ENCODE data around the gene PAPLN.
"Not testable (repeated sequence)": the region's sequence is repeated elsewhere in the genome, so short reads cannot be mapped to it uniquely, and the experiment has no call there.

Gene PAPLN, protein sequence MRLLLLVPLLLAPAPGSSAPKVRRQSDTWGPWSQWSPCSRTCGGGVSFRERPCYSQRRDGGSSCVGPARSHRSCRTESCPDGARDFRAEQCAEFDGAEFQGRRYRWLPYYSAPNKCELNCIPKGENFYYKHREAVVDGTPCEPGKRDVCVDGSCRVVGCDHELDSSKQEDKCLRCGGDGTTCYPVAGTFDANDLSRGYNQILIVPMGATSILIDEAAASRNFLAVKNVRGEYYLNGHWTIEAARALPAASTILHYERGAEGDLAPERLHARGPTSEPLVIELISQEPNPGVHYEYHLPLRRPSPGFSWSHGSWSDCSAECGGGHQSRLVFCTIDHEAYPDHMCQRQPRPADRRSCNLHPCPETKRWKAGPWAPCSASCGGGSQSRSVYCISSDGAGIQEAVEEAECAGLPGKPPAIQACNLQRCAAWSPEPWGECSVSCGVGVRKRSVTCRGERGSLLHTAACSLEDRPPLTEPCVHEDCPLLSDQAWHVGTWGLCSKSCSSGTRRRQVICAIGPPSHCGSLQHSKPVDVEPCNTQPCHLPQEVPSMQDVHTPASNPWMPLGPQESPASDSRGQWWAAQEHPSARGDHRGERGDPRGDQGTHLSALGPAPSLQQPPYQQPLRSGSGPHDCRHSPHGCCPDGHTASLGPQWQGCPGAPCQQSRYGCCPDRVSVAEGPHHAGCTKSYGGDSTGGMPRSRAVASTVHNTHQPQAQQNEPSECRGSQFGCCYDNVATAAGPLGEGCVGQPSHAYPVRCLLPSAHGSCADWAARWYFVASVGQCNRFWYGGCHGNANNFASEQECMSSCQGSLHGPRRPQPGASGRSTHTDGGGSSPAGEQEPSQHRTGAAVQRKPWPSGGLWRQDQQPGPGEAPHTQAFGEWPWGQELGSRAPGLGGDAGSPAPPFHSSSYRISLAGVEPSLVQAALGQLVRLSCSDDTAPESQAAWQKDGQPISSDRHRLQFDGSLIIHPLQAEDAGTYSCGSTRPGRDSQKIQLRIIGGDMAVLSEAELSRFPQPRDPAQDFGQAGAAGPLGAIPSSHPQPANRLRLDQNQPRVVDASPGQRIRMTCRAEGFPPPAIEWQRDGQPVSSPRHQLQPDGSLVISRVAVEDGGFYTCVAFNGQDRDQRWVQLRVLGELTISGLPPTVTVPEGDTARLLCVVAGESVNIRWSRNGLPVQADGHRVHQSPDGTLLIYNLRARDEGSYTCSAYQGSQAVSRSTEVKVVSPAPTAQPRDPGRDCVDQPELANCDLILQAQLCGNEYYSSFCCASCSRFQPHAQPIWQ

DNA sequence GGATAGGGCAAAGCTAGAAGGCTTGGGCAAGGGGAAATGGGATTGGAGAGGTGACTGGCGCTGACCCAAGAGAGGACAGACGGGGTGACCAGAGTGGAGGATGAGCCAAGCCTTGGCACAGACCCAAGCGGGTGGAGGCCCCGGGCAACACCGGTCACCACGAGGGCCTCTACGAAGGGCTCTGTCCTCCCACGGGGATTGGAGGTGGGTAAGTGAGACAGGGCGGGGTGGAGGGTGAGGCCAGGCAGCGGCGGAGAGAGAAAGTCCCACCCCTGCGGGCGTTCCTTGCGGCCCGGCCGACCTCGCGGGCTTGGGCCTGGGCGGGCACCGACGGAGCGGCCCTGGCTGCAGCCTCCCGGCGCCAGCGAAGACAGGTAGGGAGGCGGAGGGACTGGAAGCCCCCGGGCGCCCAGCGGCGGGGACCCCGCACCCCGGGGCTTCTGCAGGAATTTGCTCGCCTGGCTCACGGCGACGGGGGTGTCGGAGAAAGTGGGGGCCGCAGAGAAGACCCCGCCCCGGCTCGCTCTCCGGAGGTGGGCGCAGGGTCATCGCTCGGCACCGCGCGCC lies at the start of gene PAPLN:
Gene PAPLN, plus strand, starts transcription at position 288 of the 567 bp plus-strand sequence. CDS start 2,273 bp downstream, outside the sequence.
- peak; percentile 29 for DNase-seq

DNA sequence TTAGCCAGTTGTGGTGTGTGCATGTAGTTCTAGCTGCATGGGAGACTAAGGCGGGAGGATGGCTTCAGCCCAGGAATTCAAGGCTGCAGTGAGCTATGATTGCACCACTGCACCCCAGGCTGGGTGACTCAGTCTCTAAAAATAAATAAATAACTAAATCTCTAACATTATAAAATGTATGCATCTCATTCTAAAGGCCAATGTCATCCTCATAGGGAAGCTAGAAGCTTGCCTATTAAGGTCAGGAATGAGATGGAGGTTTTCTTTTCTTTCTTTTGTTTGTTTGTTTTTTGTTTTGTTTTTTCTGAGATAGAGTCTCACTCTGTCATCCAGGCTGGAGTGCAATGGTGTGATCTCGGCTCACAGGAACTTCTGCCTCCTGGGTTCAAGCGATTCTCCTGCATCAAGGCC lies 48.8 kb upstream of the PAPLN start:
- DNase-seq, result no peak

DNA sequence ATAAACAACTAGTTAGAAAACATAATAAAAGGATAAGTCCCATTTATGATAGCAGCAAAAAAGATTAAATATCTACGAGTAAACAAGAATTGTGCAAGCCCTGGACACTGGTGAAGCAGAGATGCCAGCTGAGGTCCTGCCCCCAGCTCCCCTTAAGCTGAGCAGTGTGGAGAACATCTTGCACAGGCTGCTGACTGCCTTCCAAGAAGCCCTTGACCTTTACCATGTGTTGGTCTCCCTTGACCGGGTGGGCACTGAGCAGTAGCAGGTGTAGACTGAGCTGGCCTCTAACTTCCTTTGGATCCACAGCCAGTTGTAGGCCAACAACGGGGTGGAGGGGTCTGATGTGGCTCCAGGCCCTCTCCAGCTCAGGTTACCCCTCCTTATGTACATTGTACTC lies 47.7 kb upstream of the PAPLN start:
- DNase-seq, result no peak

DNA sequence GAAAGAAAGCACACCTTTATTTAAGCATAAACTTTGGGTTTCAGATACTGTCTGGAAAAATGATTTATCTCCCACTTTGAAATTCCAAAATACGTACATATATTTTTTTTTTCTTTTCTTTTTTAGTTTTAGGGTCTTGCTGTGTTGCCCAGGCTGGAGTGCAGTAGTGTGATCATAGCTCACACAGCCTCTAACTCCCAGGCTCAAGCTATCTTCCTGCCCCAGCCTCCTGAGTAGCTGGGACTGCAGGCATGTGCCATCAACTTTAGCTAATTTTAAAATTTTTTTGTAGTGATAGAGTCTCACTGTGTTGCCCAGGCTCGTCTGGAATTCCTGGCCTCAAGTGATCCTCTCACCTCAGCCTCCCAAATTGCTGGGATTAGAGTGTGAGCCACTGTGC lies 45.9 kb upstream of the PAPLN start:
- DNase-seq, result no peak

DNA sequence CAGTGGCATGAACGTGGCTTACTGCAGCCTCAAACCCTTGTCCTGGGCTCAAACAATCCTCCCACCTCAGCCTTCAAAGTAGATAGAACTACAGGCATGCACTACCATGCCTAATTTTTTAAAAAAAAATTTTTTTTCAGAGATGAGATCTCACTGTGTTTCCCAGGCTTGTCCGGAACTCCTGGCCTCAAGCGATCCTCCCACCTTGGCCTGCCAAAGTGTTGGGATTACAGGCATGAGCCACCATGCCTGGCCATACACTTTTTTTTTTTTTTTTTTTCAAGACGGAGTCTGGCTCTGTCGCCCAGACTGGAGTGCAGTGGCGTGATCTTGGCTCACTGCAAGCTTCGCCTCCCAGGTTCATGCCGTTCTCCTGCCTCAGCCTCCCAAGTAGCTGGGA lies 43.0 kb upstream of the PAPLN start:
- not testable (repeated sequence) for DNase-seq

DNA sequence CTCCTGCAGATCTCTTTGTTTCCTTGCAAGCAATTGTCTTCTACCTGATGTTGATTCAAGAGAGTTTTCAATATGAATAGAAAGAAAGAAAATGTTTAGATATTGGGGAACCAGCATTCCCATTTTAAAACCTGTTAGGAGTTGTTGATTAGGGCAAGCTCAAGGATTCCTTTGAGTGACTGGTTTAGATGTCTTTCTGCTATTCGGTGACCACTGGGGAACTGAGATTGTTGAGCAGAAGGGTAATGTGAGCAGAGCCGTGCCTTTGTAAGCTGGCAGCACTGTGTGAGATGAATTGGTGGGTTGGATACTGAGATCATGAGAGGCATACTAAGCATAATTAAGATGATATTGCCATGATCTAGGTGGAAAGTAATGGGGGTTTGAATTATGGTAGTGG lies 39.1 kb upstream of the PAPLN start:
- no peak for DNase-seq

DNA sequence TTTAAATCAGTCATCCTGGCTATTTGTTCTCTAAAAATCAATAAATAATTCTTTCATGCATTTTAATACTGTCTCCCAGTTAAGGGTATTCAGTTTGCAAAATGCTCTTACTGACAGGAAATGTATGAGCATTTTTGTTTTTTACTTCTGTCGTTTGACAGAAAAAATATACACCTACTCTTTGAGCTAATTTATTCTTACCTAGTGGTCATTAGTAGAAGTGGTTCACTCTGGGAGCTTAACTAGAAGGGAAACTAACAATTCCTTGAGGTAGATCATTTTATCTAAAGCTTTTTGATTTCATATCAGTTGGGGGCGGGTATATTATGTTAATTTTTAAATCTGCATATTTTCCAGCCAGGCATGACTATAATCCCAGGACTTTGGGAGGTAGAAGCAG lies 33.8 kb upstream of the PAPLN start:
- no peak for DNase-seq

DNA sequence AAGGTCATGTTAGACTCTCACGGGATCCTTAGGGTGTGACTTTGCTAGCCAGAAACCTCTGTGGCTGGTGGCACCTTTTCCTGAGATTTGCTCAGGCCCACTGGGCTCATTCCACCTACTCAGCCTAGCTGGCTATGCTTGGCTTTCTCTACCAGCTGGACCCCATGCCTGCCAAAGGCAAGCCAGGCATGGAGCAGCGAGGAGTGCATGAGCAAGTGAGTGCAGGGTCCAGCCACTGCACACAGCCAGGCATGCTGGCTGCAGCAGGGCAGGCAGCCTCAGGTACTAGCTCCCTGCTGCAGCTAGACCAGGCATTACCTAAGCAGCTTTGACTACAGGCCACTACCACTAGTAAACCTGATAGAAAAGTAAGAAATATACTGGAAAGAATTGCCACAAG lies 29.7 kb upstream of the PAPLN start:
- DNase-seq, result no peak

DNA sequence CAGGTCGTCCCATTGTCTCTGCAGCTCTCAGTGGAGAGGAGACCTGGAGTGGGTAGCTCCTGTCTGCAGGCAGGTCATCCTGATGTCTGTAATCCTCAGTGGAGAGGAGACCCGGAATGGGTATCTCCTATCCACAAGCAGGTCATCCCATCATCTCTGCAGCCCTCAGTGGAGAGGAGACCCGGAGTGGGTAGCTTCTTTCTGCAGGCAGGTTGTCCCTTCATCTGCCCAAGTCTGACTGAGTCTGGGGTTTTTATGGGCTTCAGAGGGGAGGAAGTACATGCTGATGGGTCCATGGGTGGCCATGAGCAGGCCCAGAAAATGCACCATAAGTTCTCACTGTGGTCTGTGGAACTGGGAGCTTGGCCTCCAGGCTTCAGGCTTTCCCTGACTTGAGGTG lies 28.9 kb upstream of the PAPLN start:
- DNase-seq, result no peak

DNA sequence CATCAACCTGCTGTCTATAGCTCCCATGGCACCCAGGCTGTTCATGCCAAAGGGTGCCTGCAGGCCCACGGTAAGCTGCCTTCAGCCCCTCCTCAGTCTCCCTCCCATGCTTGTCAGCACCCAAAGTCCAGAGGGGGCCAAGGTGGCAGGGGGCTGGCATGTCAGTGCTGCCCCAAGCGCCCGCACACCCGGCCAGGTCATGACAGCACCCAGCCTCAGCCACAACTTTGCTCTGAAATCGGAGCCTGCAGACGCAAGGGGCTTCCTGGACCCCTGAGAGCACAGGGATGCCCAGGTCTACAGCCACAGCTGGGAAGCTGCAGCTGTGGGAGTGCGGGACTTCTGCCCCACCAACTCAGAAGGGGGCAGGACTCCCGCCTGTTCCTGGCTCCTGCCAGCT lies 28.5 kb upstream of the PAPLN start:
- DNase-seq, result no peak

DNA sequence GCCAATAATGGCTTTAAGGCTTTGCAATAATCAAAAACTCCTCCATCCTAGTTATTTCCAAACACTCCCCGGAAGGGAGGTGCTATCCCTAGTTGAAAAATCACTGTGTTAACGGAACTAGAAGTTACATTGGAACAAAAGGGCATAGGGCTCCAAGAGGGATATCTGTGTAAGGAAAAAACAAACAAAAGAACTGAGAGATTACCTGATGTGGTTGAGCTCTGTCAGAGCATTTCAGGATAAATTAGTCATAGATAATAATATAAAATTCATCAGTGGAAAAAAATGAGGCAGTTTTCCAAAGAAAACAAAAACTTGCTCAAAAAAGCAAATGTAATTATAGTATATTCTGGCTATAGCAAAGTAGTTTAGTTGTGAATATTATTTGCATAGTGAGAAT lies 27.4 kb upstream of the PAPLN start:
- no peak for DNase-seq

DNA sequence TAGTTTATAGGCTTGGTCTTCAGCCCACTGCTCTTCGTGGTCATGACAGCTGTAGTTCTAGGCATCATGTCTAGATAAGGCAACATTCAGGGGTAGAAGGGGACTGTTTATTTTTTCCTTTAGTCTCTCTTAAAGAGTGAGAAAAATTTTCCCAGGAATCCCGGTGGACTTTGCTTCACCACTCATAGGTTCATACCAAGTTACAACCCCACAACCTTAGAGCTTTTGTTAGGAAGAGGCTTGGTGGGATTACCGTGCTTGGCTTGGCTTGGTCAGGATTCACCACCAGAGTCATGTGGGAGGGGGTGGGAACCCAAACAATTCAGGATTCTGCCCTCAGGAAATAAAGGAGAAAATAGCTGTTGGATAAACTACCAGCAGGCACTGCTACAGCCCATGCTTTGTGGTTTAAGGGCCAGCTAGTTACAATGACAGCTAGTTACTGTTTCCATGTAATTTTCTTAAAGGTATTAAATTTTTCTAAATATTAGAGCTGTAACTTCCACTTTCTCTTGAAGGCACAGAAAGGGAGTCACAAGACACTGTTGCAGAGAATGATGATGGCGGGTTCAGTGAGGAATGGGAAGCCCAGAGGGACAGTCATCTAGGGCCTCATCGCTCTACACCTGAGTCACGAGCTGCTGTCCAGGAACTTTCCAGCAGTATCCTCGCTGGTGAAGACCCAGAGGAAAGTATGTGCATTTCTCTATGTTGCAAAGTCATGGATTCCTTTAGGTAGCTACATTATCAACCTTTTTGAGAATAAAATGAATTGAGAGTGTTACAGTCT lies 25.9 kb upstream of the PAPLN start:
- DNase-seq, result no peak

DNA sequence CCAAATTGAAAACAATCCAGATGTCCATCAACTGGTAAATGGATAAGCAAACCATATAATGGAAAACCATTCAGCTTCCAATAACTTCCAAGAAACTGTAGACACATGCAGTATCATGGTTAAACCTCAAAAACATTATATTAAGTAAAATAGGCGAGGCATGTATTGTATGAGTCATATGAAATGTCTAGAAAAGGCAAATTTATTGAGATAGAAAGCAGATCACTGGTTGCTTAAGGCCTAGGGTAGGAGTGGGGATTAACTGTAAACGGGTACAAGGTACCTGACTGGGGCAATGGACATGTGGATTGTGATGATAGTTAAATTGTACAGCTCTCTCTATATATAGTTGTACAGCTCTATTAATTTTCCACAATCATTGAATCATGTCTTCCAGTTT lies 21.3 kb upstream of the PAPLN start:
- DNase-seq, result no peak

DNA sequence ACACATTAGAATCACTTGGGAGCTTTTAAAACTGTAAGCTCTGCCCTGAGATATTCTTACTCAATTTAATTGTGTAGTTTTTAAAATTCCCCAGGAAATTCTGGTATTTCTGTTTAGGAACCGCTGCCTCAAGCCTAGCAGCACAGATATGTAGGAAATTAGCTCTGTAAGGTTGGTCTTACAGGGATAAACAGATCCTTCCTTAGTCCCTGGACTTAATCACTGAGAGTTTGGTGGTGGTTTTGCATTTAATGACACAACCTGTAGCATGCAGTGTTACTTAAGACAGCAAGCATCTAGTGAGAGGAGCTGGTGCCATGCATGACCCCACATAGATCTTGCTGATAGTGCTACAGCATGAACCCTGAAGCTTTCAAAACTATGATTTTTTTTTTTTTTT lies 19.9 kb upstream of the PAPLN start:
- no peak for DNase-seq

DNA sequence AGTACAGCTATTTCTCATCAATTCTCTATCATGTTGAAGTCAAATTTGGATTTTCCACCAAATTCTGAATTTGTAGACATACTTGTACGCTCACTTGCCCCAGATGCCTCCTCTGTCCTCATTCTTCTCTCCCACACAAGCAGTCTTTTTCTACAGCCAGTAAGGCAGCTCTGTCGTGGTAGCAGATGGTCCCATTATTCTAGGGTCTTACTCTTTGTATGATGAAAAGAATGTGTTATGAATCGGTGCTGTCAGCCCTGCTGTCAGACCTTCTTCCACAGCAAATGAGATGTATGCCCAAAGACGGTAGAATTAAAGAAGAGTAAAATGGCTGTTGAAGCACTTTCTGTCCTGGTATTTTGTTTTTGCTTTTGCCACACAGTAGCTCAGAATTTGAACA lies 17.2 kb upstream of the PAPLN start:
- no peak for DNase-seq

DNA sequence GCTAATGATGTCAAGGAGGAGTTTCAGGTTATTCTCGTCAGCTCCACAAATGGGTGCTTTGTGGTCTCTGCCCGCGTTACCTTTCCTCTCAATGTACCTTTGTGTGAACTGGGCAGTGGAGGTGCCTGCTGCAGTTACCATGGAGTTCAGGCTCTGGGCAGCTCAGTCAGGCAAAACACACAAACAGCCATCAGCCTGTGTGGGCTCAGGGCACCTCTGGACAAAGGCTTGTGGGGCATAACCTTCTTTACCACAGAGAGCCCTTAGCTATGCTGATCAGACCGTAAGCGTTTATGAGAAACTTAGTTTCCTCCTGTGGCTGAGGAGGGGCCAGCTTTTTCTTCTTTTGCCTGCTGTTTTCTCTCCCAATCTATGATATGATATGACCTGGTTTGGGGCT lies 16.7 kb upstream of the PAPLN start:
- DNase-seq, result no peak

DNA sequence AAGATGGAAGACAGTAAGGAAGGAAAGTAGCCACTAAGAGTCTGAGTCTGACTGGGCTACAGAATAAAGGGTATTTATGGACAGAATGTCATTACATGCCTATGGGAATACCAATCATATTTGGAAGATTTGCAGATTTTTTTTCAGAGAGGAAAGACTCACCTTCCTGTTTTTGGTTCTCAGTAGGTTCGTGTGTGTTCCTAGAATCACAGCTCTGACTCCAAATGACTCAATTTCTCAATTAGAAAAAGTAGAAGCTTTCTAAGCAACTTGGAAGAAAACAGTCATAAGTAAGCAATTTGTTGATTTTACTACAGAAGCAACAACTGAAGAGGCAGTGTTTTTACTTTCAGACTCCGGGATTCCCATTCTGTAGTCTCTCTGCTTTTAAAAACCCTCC lies 15.4 kb upstream of the PAPLN start:
- no peak for DNase-seq

DNA sequence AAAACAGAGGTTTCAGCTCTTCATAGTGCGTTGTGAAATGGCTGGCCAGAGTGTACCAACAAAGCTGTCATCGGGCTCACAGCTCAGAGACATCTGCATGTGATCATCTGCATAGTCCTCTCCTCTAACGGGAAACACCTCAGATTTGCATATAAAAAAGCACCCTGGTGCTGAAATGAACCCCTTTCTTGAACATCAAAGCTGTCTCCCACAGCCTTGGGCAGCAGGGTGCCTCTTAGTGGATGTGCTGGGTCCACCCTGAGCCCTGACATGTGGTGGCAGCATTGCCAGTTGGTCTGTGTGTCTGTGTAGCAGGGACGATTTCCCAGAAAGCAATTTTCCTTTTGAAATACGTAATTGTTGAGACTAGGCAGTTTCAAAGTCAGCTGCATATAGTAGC lies 14.3 kb upstream of the PAPLN start:
- no peak for DNase-seq

DNA sequence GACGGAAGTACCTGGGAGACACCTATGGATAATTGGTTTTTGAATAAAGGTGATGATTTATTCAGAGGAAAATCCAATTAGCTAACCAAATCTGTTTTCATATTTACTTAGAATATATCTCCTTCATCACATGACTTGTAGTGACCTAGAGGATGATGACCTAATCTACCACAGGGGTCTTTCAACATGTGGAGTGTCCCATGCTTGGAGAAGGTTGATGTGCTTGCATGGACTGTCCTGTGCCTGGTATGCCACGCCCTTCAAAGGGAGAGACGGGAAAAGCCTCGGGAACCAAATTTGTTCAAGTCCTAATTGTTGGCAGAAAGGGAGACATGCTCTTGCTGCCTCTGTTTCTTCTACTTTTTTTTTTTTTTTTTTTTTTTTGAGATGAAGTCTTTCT lies 11.8 kb upstream of the PAPLN start:
- no peak for DNase-seq

DNA sequence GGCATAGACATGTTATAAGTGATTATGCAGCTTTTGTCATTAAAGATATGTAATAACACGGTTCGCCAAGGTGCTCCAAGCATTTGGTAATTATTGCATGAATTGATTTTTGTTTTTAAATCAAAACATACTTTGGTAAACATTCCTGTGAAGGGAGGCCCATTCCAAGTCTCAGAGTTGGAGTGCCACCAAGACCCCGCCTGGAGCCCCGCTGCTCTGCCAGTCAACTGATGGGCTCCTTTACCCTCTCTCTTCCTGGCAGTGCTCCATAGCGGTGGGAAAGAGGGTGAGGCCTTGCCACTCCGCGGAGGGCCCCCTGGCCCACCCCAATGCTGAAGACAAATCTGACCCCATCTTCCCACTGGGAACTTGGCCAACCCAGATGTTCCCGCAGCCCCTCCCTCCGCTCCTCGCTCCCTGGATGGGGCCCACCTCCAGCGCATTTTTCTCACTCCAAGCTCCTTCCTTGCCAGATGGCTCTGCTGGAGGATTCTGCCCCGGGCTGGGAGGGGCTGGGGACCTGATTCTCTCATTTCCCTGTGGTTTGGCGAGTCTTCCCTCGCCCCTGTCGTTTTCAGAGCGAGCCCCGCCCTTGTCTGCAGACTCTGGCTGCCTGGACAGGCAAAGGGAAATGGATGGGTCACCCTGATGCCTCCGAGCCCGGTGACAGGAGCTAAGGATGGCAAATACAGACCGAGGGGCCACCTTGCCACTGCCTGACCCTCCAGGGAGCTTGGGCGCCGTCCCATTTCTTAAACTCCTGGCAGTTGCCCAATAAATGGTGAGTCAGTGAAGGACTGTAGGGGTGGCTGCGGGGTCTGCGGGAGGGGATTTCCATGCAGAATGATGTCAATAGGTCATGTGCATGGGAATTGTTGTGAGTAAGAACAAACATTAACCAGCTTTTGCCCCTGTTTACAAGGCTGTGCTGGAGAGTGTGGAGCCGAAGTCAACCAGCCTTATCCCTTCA lies 9.2 kb upstream of the PAPLN start:
- no peak for DNase-seq

DNA sequence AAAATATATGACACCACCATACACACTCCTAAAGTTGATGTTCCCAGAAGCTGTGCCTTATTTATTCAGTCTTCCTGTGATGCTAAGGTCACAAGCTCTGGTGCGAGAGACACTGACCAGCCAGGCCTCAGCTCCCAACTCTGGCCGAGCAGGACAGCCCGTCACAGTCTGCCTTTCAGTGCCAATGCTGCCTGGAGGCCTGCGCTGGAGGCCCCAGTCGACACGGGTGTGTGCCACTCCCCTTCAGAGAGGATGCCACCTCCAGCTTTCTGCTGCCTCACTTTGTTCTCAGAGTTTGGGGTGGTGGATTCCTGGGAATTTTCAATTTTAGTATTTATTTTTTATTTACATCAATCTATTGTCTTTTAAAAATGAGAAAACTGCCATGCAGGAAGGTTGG lies 7.3 kb upstream of the PAPLN start:
- DNase-seq, result no peak

Data from CD4-positive, alpha-beta T cell treated with Interferon gamma for 1 hour (primary cell).